Urinary bladder (tissue), 4 donors: Measurements from ENCODE around the gene VANGL2. TPM values are rescaled to one million over a fixed set of nuclear protein-coding genes. Genes with fewer than 3 reads are reported as not detected.

Source experiments
- DNase-seq: peaks from one replicate; pipeline ENCODE4 v3.0.0-alpha.2; 2015; ENCODE audit errors: extremely low spot score
- H3K27ac ChIP-seq: one replicate; pipeline ENCODE4 v1.5.1; 2013; ENCODE audit warnings: low read depth, mild to moderate bottlenecking, moderate library complexity
- H3K36me3 ChIP-seq: one replicate; pipeline ENCODE4 v1.6.1; 2013; ENCODE audit warnings: mild to moderate bottlenecking, moderate library complexity; ENCODE audit not compliant: insufficient read depth
- H3K4me1 ChIP-seq: one replicate; pipeline ENCODE4 v1.6.1; 2013; ENCODE audit warnings: mild to moderate bottlenecking, moderate library complexity; ENCODE audit not compliant: insufficient read depth
- H3K4me3 ChIP-seq: one replicate; pipeline ENCODE4 v1.5.1; 2013; ENCODE audit warnings: low read depth, low read length
- WGBS: extraction: QIAGEN DNeasy Blood & Tissue Kit; methylation state at CpG from one replicate; pipeline ENCODE4 v1.1.7; 2013; 5-methylcytosine and 5-hydroxymethylcytosine counted together
- polyA plus RNA-seq: library from polyadenylated mRNA; stranded (reverse); fragments of 200-250 nt; gene quantifications from one replicate; pipeline ENCODE4 v1.2.3, GENCODE V29; 2013
- total RNA-seq: library from RNA; depleted of rRNA; stranded (reverse); fragments of >200 nt; gene quantifications from one replicate; pipeline ENCODE4 v1.2.3, GENCODE V29; 2014
- donor health status: healthy with polysubstance abuse.
- donor health status: healthy.

The VANGL2 gene
- total and polyA plus RNA-seq, 2 donors, result 4.1 to 7.6 TPM

- DNase-seq, result no peak
- Histone ChIP-seq H3K27ac (no peak overlapping the region), H3K4me1 (no peaks in the 10 kb centered on the region), H3K4me3 (no peak overlapping the region), H3K36me3 (no peaks in the 10 kb centered on the region)
- 67% methylated on average over 12 of the region's 12 CpGs for WGBS
These were observed 36.2 kb upstream of the VANGL2 start for GRCh38 chr1:160363951-160364735.

- Histone ChIP-seq H3K4me3 (no peak overlapping the region), H3K27ac (no peak overlapping the region), H3K4me1 (no peaks in the 10 kb centered on the region), H3K36me3 (no peaks in the 10 kb centered on the region)
- DNase-seq, result no peak
- 86% methylated on average over 1 of the region's 1 CpG for WGBS
These were observed 35.0 kb upstream of the VANGL2 start for GRCh38 chr1:160365325-160365724.

GRCh38 chr1:160366731-160367515 is 33.4 kb upstream of the VANGL2 start, which contains the start of gene NHLH1:
Gene NHLH1, plus strand, starts transcription at chr1:160367071. Its CDS starts 3,661 bp downstream, at chr1:160370732.
- DNase-seq, result no peak
- Histone ChIP-seq H3K36me3 (no peaks in the 10 kb centered on the region), H3K4me3 (no peak within 1 kb of the TSS), H3K27ac (no peak within 1 kb of the TSS), H3K4me1 (no peaks in the 10 kb centered on the region)
- WGBS, result 64% methylated on average over 15 of the region's 15 CpGs

- H3K4me3 ChIP-seq, result no peak overlapping the region
- H3K4me1 ChIP-seq, result no peaks in the 10 kb centered on the region
- H3K27ac ChIP-seq, result no peak overlapping the region
- no peaks in the 10 kb centered on the region for H3K36me3 ChIP-seq
- DNase-seq, result no peak
- WGBS, result 58% methylated on average over 4 of the region's 4 CpGs
These were observed 32.9 kb upstream of the VANGL2 start for GRCh38 chr1:160367516-160367900.

- WGBS, result 72% methylated on average over 4 of the region's 4 CpGs
- no peaks in the 10 kb centered on the region for H3K4me1 ChIP-seq
- no peak overlapping the region for H3K4me3 ChIP-seq
- DNase-seq, result no peak
- H3K27ac ChIP-seq, result no peak overlapping the region
- H3K36me3 ChIP-seq, result no peaks in the 10 kb centered on the region
These were observed 32.1 kb upstream of the VANGL2 start for GRCh38 chr1:160367934-160368923.

GRCh38 chr1:160369087-160369486 is 31.3 kb upstream of the VANGL2 start:
- Histone ChIP-seq H3K4me1 (no peaks in the 10 kb centered on the region), H3K4me3 (no peak overlapping the region), H3K27ac (no peak overlapping the region), H3K36me3 (no peaks in the 10 kb centered on the region)
- DNase-seq, result no peak
- WGBS, result 73% methylated on average over 1 of the region's 1 CpG

- H3K36me3 ChIP-seq, result no peaks in the 10 kb centered on the region
- no peak overlapping the region for H3K27ac ChIP-seq
- H3K4me3 ChIP-seq, result no peak overlapping the region
- 56% methylated on average over 42 of the region's 42 CpGs for WGBS
- no peak for DNase-seq
- no peaks in the 10 kb centered on the region for H3K4me1 ChIP-seq
These were observed 29.6 kb upstream of the VANGL2 start for GRCh38 chr1:160370561-160371345.

GRCh38 chr1:160371346-160371631 is 29.1 kb upstream of the VANGL2 start:
- H3K4me1 ChIP-seq, result no peaks in the 10 kb centered on the region
- no peaks in the 10 kb centered on the region for H3K36me3 ChIP-seq
- DNase-seq, result no peak
- H3K4me3 ChIP-seq, result no peak overlapping the region
- no peak overlapping the region for H3K27ac ChIP-seq

- no peak overlapping the region for H3K27ac ChIP-seq
- DNase-seq, result no peak
- H3K4me1 ChIP-seq, result no peaks in the 10 kb centered on the region
- H3K36me3 ChIP-seq, result no peaks in the 10 kb centered on the region
- H3K4me3 ChIP-seq, result no peak overlapping the region
- 84% methylated on average over 4 of the region's 4 CpGs for WGBS
These were observed 28.6 kb upstream of the VANGL2 start for GRCh38 chr1:160371756-160372155.

GRCh38 chr1:160373696-160374095 is 26.7 kb upstream of the VANGL2 start:
- Histone ChIP-seq H3K36me3 (no peaks in the 10 kb centered on the region), H3K27ac (no peak overlapping the region), H3K4me3 (no peak overlapping the region), H3K4me1 (no peaks in the 10 kb centered on the region)
- 83% methylated on average over 4 of the region's 4 CpGs for WGBS
- no peak for DNase-seq

GRCh38 chr1:160374306-160375110 is 25.9 kb upstream of the VANGL2 start:
- H3K4me3 ChIP-seq, result no peak overlapping the region
- DNase-seq, result no peak
- H3K36me3 ChIP-seq, result no peaks in the 10 kb centered on the region
- no peak overlapping the region for H3K27ac ChIP-seq
- no peaks in the 10 kb centered on the region for H3K4me1 ChIP-seq
- WGBS, result 42% methylated on average over 6 of the region's 6 CpGs

- Histone ChIP-seq H3K36me3 (no peaks in the 10 kb centered on the region), H3K4me3 (no peak overlapping the region), H3K4me1 (no peaks in the 10 kb centered on the region), H3K27ac (no peak overlapping the region)
- 21% methylated on average over 9 of the region's 9 CpGs for WGBS
- DNase-seq, result no peak
These were observed 24.4 kb upstream of the VANGL2 start for GRCh38 chr1:160375788-160376524.
